H1 (cell line): ENCODE data around the gene KIFC1. TPM values are rescaled to one million over a fixed set of nuclear protein-coding genes. Genes with fewer than 3 reads are reported as not detected.

Experiments used
- CTCF ChIA-PET: fragments of 300-600 bp; sonication (Branson Sonifier 250); formaldehyde crosslinking; loops from one replicate; lab custom pipeline; 2021; ENCODE audit not compliant: partially characterized antibody; lab: Charles Lee
- POLR2A ChIA-PET: fragments of 300-600 bp; sonication (Branson Sonifier 250); formaldehyde crosslinking; loops from one replicate; lab custom pipeline; 2021; ENCODE audit warnings: inconsistent platforms; ENCODE audit not compliant: partially characterized antibody; lab: Charles Lee
- DNase-seq, 2 experiments: peaks; one replicate each; pipeline versions ENCODE4 v3.0.0 to v3.0.0-alpha.2; 2010 to 2022; ENCODE audit warnings: low spot score in 2 of 2, low read depth in 1 of 2, mixed read lengths in 1 of 2
- FAIRE-seq: peaks from 2 replicates; lab custom pipeline; 2011; peaks lifted over from hg19 to GRCh38; lab: Jason Lieb, UNC
- H2AFZ ChIP-seq: 2 replicates; pipeline ENCODE4 v1.8.1; 2012; ENCODE audit warnings: low read length, inconsistent platforms
- H2AK5ac ChIP-seq: 2 replicates; pipeline ENCODE4 v1.6.1; 2013; ENCODE audit warnings: low read depth, low read length
- H2BK120ac ChIP-seq: replicated peaks from 2 replicates; pipeline ENCODE3; 2013; ENCODE audit warnings: low read depth, low read length, inconsistent platforms
- H2BK12ac ChIP-seq: 2 replicates; pipeline ENCODE4 v1.6.1; 2013; ENCODE audit warnings: low read depth, low read length
- H2BK15ac ChIP-seq: 2 replicates; pipeline ENCODE4 v1.6.1; 2013; ENCODE audit warnings: low read length
- H2BK20ac ChIP-seq: 2 replicates; pipeline ENCODE4 v1.6.1; 2013; ENCODE audit warnings: low read length
- H2BK5ac ChIP-seq: 2 replicates; pipeline ENCODE4 v1.6.1; 2013; ENCODE audit warnings: low read depth, low read length
- H3K14ac ChIP-seq: 2 replicates; pipeline ENCODE4 v1.6.1; 2013; ENCODE audit warnings: inconsistent platforms; ENCODE audit not compliant: insufficient read length
- H3K18ac ChIP-seq: 2 replicates; pipeline ENCODE4 v1.6.1; 2013; ENCODE audit warnings: low read length; ENCODE audit errors: extremely low read depth
- H3K23ac ChIP-seq: 2 replicates; pipeline ENCODE4 v1.6.1; 2013; ENCODE audit warnings: inconsistent platforms; ENCODE audit not compliant: insufficient read length
- H3K23me2 ChIP-seq: 2 replicates; pipeline ENCODE4 v1.6.1; 2013; ENCODE audit warnings: low read depth, low read length
- H3K27ac ChIP-seq: 2 replicates; pipeline ENCODE4 v1.6.1; 2011; ENCODE audit warnings: low read depth, low read length, inconsistent platforms
- H3K27me3 ChIP-seq, 4 experiments: replicated peaks in 1 of 4; 1 replicate in 1 of 4; 2 replicates in 3 of 4; pipeline versions ENCODE4 v1.6.1 to v1.8.1; 2011 to 2013; ENCODE audit warnings: low read length in 3 of 4, mild to moderate bottlenecking in 3 of 4, inconsistent platforms in 2 of 4, mixed read lengths in 2 of 4, moderate library complexity in 1 of 4; ENCODE audit not compliant: control insufficient read depth in 3 of 4, insufficient read depth in 3 of 4; ENCODE audit errors: extremely low read depth in 1 of 4
- H3K36me3 ChIP-seq, 4 experiments: 2 replicates each; pipeline versions ENCODE4 v1.6.1 to v1.8.1; 2011 to 2013; ENCODE audit warnings: mild to moderate bottlenecking in 4 of 4, low read length in 3 of 4, moderate library complexity in 2 of 4, control low read depth in 1 of 4, inconsistent platforms in 1 of 4; ENCODE audit not compliant: insufficient read depth in 4 of 4, control insufficient read depth in 2 of 4
- H3K4ac ChIP-seq: replicated peaks from 2 replicates; pipeline ENCODE3; 2013; ENCODE audit warnings: low read length, low read depth, mixed read lengths, inconsistent platforms; ENCODE audit not compliant: insufficient read length
- H3K4me1 ChIP-seq, 4 experiments: replicated peaks in 1 of 4; 1 replicate in 1 of 4; 2 replicates in 3 of 4; pipeline versions ENCODE4 v1.6.1 to v1.8.1; 2011 to 2013; ENCODE audit warnings: low read length in 3 of 4, inconsistent platforms in 2 of 4, mixed read lengths in 1 of 4; ENCODE audit not compliant: insufficient read depth in 4 of 4, control insufficient read depth in 3 of 4
- H3K4me2 ChIP-seq, 2 experiments: 2 replicates each; pipeline versions ENCODE4 v1.6.1 to v1.8.1; 2011 to 2013; ENCODE audit warnings: low read depth in 2 of 2, low read length in 2 of 2, control low read depth in 1 of 2, inconsistent platforms in 1 of 2, mild to moderate bottlenecking in 1 of 2; ENCODE audit not compliant: insufficient read depth in 1 of 2
- H3K4me3 ChIP-seq, 4 experiments: fragments of 200-600, 300-600 bp in 1 of 4; sonication (generic), shearing (Covaris generic), sonication (Bioruptor Twin) in 1 of 4; 2 replicates each; pipeline versions ENCODE4 v1.5.1 to v1.8.1; 2011 to 2016; ENCODE audit warnings: low read length in 4 of 4, low read depth in 3 of 4, control low read depth in 2 of 4, inconsistent platforms in 2 of 4, mild to moderate bottlenecking in 2 of 4, mixed read lengths in 1 of 4, moderate library complexity in 1 of 4; ENCODE audit not compliant: insufficient read depth in 2 of 4; ENCODE audit errors: extremely low read depth in 1 of 4
- H3K56ac ChIP-seq: replicated peaks from 2 replicates; pipeline ENCODE3; 2013; ENCODE audit warnings: low read depth, mild to moderate bottlenecking, mixed read lengths, low read length, inconsistent platforms; ENCODE audit not compliant: insufficient read length
- H3K79me1 ChIP-seq: 2 replicates; pipeline ENCODE4 v1.6.1; 2013; ENCODE audit warnings: low read depth, low read length, control low read depth
- H3K79me2 ChIP-seq, 2 experiments: 2 replicates each; pipeline versions ENCODE4 v1.6.1 to v1.8.1; 2012 to 2013; ENCODE audit warnings: low read length in 2 of 2, mild to moderate bottlenecking in 2 of 2, inconsistent platforms in 1 of 2; ENCODE audit not compliant: insufficient read depth in 2 of 2, control insufficient read depth in 1 of 2
- H3K9ac ChIP-seq, 4 experiments: replicated peaks in 1 of 4; 1 replicate in 1 of 4; 2 replicates in 3 of 4; pipeline versions ENCODE4 v1.6.1 to v1.8.1; 2011 to 2013; ENCODE audit warnings: low read depth in 3 of 4, low read length in 3 of 4, control low read depth in 2 of 4, mild to moderate bottlenecking in 2 of 4, moderate library complexity in 2 of 4, inconsistent platforms in 1 of 4; ENCODE audit errors: extremely low read depth in 1 of 4
- H3K9me3 ChIP-seq, 2 experiments: 2 replicates each; pipeline versions ENCODE4 v1.6.1 to v1.8.1; 2012 to 2013; ENCODE audit warnings: mild to moderate bottlenecking in 2 of 2, moderate library complexity in 2 of 2, control low read depth in 1 of 2, inconsistent platforms in 1 of 2, low read depth in 1 of 2, low read length in 1 of 2, mixed read lengths in 1 of 2; ENCODE audit not compliant: insufficient read depth in 2 of 2
- H4K20me1 ChIP-seq, 2 experiments: replicated peaks in 1 of 2; 2 replicates each; pipeline versions ENCODE3 to v1.8.1; 2011 to 2013; ENCODE audit warnings: inconsistent platforms in 2 of 2, low read length in 2 of 2, mild to moderate bottlenecking in 1 of 2; ENCODE audit not compliant: insufficient read depth in 2 of 2, control insufficient read depth in 1 of 2
- H4K5ac ChIP-seq: 2 replicates; pipeline ENCODE4 v1.6.1; 2013; ENCODE audit warnings: low read length, low read depth, mixed read lengths, inconsistent platforms; ENCODE audit not compliant: insufficient read length
- H4K8ac ChIP-seq: 2 replicates; pipeline ENCODE4 v1.8.0; 2013; ENCODE audit warnings: mild to moderate bottlenecking, moderate library complexity, low read length, inconsistent platforms; ENCODE audit not compliant: insufficient read depth; ENCODE audit errors: extremely low read depth
- H4K91ac ChIP-seq: replicated peaks from 2 replicates; pipeline ENCODE3; 2013; ENCODE audit warnings: low read length, mixed read lengths, inconsistent platforms; ENCODE audit not compliant: insufficient read length
- CBX8 ChIP-seq: fragments of 300-800, 300-1000 bp; sonication (generic); IDR thresholded peaks from 2 replicates; pipeline ENCODE4 v1.7.1; 2016; ENCODE audit warnings: low read depth, low read length, borderline replicate concordance
- POLR2A ChIP-seq, 2 experiments: IDR thresholded peaks; 1 replicate in 1 of 2; 2 replicates in 1 of 2; pipeline ENCODE4 v1.6.1; 2011; ENCODE audit warnings: low read depth in 2 of 2, low read length in 2 of 2, mild to moderate bottlenecking in 2 of 2; ENCODE audit errors: control extremely low read depth in 1 of 2
- TCF12 ChIP-seq: IDR thresholded peaks from 2 replicates; pipeline ENCODE4 v1.6.1; 2011; ENCODE audit warnings: low read depth, mild to moderate bottlenecking, low read length
- WGBS, 2 experiments: shearing (Covaris generic) in 1 of 2; methylation state at CpG; one replicate each; pipeline versions ENCODE4 v1.1.6 to v1.1.7; 2013 to 2015; ENCODE audit warnings: low lambda C conversion rate in 2 of 2, mixed read lengths in 2 of 2, inconsistent platforms in 1 of 2, low coverage in 1 of 2, missing lambda C conversion rate in 1 of 2; ENCODE audit not compliant: insufficient replicate concordance in 2 of 2, insufficient coverage in 1 of 2, insufficient read length in 1 of 2; ENCODE audit errors: extremely low coverage in 1 of 2, missing lambda C conversion rate in 1 of 2; 5-methylcytosine and 5-hydroxymethylcytosine counted together
- polyA plus RNA-seq, 7 experiments: library from polyadenylated mRNA; depleted of rRNA in 3 of 7; stranded (reverse) in 5 of 7; unstranded in 2 of 7; fragments of >200 nt in 5 of 7; fragments of 200-250 nt in 2 of 7; gene quantifications; 1 replicate in 5 of 7; 2 replicates in 1 of 7; 4 replicates in 1 of 7; pipeline versions ENCODE4 v1.2.1 to v1.2.3, GENCODE V29; 2011 to 2013; ENCODE audit warnings: missing spikeins in 2 of 7, mixed read lengths in 2 of 7
- total RNA-seq: library from RNA; stranded (reverse); fragmentation: NEBNext Ultra II Directional; extraction: Animal tissue kit (Norgen Biotek cat#: 25700); gene quantifications from 2 replicates; pipeline ENCODE4 v1.2.1, GENCODE V29; 2021

Gene KIFC1
- total and polyA plus RNA-seq, 2 of the 8 experiments (the other 6 are each of a cell fraction or from before 2014, with no cell fraction given), result 46.6 to 64.3 TPM

DNA sequence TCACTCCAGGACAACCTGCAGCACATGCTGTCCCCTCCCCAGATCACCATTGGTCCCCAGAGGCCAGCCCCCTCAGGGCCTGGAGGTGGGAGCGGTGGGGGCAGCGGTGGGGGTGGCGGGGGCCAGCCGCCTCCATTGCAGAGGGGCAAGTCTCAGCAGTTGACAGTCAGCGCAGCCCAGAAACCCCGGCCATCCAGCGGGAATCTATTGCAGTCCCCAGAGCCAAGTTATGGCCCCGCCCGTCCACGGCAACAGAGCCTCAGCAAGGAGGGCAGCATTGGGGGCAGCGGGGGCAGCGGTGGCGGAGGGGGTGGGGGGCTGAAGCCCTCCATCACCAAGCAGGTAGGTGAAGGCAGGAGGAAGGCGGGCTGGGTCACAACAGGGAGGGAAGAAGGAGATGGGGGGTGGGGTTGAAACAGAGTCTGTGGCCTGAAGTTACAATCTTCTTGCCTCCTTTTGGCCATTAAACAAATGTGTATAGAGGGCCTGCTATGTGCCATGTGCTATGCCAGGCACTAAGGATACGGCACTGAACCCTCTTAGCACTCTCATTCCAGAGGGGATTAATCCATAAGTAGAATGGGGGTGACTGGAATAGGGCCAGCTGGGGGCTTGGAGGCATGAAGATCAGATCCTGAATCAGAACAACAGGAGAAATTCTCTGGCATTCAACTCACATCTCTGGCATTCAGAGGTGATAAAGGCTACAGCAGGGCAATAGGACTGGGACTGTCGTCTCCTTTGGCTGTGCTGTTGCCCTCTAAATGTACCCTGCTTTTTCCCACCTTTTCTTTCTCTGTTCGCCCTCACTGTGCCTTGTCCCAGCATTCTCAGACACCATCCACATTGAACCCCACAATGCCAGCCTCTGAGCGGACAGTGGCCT, 52.2 kb downstream of the KIFC1 start:
- Histone ChIP-seq H3K56ac (no peak overlapping the region), H3K4ac (no peak overlapping the region), H3K18ac (no peak overlapping the region), H3K9me3 (no peaks in the 10 kb centered on the region), H4K20me1 (peaks cover 12 to 37% of the 10 kb centered on the region in 2 experiments), H3K27ac (no peak overlapping the region), H2AK5ac (no peak overlapping the region), H3K14ac (no peak overlapping the region), H3K23ac (no peak overlapping the region), H3K9ac (no peak overlapping the region), H3K79me1 (peaks cover 2% of the 10 kb centered on the region), H2BK15ac (no peak overlapping the region), H2BK20ac (no peak overlapping the region), H3K27me3 (no peaks in the 10 kb centered on the region), H2BK120ac (no peak overlapping the region), H4K91ac (no peak overlapping the region), H2BK12ac (no peak overlapping the region), H3K4me1 (no peaks in the 10 kb centered on the region), H3K79me2 (no peaks in the 10 kb centered on the region), H2BK5ac (no peak overlapping the region), H3K23me2 (no peaks in the 10 kb centered on the region), H3K4me3 (no peak overlapping the region), H4K8ac (no peak overlapping the region; the same call in 1 of the 2 replicates), H3K4me2 (no peak overlapping the region), H4K5ac (no peak overlapping the region), H2AFZ (no peak overlapping the region), H3K36me3 (peaks cover 50 to 96% (median 85%) of the 10 kb centered on the region in 4 experiments)
- ChIA-PET CTCF (interaction anchor here (1.3 to 1.7 kb wide), 2 partner anchors 12 to 18 kb away, joined by 4 to 7 read pairs; no protein-coding TSS in a partner anchor), POLR2A (interaction anchor here (1.0 to 17.2 kb wide), 5 partner anchors 8 to 227 kb away, joined by 3 to 381 read pairs (median 9); partner anchors contain the start of gene ZBTB9)
- 89% methylated on average over 9 of the region's 18 CpGs; no CpG with 5 or more reads in 1 of the 2 experiments for WGBS, 2 experiments
- no peak for FAIRE-seq
- no peak for DNase-seq
- TF ChIP-seq CBX8 (no peak), TCF12 (no peak), POLR2A (IDR thresholded peaks at IDR 0.05; ENCODE audit: control extremely low read depth in 1 of 2, low read depth in 2 of 2, low read length in 2 of 2) (peak in 1 of 2 experiments; percentile 54; a peak in 1 of 3 replicates)
